ENCODE data around the gene PPP6R3. TPM values are rescaled to one million over a fixed set of nuclear protein-coding genes. Genes with fewer than 3 reads are reported as not detected.

Gene PPP6R3
- total RNA-seq, 1 experiment from 2014 or later, result 163 TPM

- no peaks in the 10 kb centered on the region for H3K9me3 ChIP-seq (ENCODE audit: control insufficient read depth, insufficient read depth, low read depth, low read length)
- ChIA-PET POLR2A (interaction anchor here (0.7 kb wide), 1 partner anchor 23 kb away, joined by 3 read pairs; no protein-coding TSS in a partner anchor), CTCF (no interaction called here)
- DNase-seq (ENCODE audit: low read depth, low spot score), result no peak
- no peak for TF ChIP-seq TCF7L2 (IDR thresholded peaks at IDR 0.05; ENCODE audit: low read depth, low read length)
- no peak for TF ChIP-seq CTCF (IDR thresholded peaks at IDR 0.05)
- TF ChIP-seq, protein P1, sequence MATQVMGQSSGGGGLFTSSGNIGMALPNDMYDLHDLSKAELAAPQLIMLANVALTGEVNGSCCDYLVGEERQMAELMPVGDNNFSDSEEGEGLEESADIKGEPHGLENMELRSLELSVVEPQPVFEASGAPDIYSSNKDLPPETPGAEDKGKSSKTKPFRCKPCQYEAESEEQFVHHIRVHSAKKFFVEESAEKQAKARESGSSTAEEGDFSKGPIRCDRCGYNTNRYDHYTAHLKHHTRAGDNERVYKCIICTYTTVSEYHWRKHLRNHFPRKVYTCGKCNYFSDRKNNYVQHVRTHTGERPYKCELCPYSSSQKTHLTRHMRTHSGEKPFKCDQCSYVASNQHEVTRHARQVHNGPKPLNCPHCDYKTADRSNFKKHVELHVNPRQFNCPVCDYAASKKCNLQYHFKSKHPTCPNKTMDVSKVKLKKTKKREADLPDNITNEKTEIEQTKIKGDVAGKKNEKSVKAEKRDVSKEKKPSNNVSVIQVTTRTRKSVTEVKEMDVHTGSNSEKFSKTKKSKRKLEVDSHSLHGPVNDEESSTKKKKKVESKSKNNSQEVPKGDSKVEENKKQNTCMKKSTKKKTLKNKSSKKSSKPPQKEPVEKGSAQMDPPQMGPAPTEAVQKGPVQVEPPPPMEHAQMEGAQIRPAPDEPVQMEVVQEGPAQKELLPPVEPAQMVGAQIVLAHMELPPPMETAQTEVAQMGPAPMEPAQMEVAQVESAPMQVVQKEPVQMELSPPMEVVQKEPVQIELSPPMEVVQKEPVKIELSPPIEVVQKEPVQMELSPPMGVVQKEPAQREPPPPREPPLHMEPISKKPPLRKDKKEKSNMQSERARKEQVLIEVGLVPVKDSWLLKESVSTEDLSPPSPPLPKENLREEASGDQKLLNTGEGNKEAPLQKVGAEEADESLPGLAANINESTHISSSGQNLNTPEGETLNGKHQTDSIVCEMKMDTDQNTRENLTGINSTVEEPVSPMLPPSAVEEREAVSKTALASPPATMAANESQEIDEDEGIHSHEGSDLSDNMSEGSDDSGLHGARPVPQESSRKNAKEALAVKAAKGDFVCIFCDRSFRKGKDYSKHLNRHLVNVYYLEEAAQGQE (IDR thresholded peaks at IDR 0.05; ENCODE audit: insufficient read depth in 1 of 2, low read depth in 2 of 2, low read length in 1 of 2), result no peak
- TF ChIP-seq POLR2AphosphoS5 (IDR thresholded peaks at IDR 0.05; ENCODE audit: low read depth, low read length), result no peak
- no peak for TF ChIP-seq SIN3A (IDR thresholded peaks at IDR 0.05; ENCODE audit: borderline replicate concordance, insufficient read depth, low read depth, low read length)
- no peaks in the 10 kb centered on the region for H3K27me3 ChIP-seq (ENCODE audit: control insufficient read depth, insufficient read depth, low read length)
- no peak for ATAC-seq
- H3K4me1 ChIP-seq (ENCODE audit: control insufficient read depth, insufficient read depth, low read length), result no peaks in the 10 kb centered on the region
- in situ Hi-C loops (cut with HindIII; ENCODE audit: low pct_unique_long_range_greater_than_20kb, low sequenced_read_pairs), result no loop called here
- intact Hi-C loops (cut with micrococcal nuclease; ENCODE audit: unreplicated experiment), result no loop called here
- BruUV-seq (replicated peaks), result TSS peak; percentile 12
- H3K4me3 ChIP-seq (ENCODE audit: low read depth in 2 of 2, low read length in 2 of 2), result no peak overlapping the region
- H3K36me3 ChIP-seq (ENCODE audit: control insufficient read depth, insufficient read depth, low read length), result peaks cover 29% of the 10 kb centered on the region
- no peak overlapping the region for H3K27ac ChIP-seq (ENCODE audit: low read length)
Observed at GRCh38 chr11:68581439-68581838, 120.9 kb downstream of the PPP6R3 start.

DNA sequence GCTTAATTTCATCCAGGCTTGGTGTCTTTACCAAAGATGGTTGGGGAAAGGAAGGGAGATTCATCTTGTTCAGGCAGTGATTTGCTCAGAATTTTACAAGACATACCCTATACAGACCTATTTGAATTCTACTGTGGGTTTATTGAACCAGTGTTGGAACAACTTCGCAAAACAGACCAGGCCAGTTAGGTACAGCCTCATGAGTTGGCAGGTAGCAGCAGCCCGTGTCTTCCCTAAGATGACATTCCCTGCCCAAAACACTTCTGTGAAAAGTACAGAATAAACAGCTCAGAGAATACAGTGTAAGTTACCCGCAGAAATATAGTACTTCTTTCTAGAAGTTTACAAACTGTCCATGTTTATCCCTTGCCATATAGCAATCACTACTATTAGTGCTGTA lies 121.3 kb downstream of the PPP6R3 start:
- H3K4me1 ChIP-seq (ENCODE audit: control insufficient read depth, insufficient read depth, low read length), result no peaks in the 10 kb centered on the region
- DNase-seq (ENCODE audit: low read depth, low spot score) (no peak), ATAC-seq (no peak)
- H3K4me3 ChIP-seq (ENCODE audit: low read depth in 2 of 2, low read length in 2 of 2), result no peak overlapping the region
- no peak for TF ChIP-seq TCF7L2 (IDR thresholded peaks at IDR 0.05; ENCODE audit: low read depth, low read length)
- 0 out of 2 replicates have a peak, but pooled peaks have one; percentile 3 for TF ChIP-seq CTCF (IDR thresholded peaks at IDR 0.05)
- no peak for TF ChIP-seq POLR2AphosphoS5 (IDR thresholded peaks at IDR 0.05; ENCODE audit: low read depth, low read length)
- TF ChIP-seq, protein P1 (IDR thresholded peaks at IDR 0.05; ENCODE audit: insufficient read depth in 1 of 2, low read depth in 2 of 2, low read length in 1 of 2), result no peak
- CTCF ChIA-PET, result no interaction called here
- no TSS peak for BruUV-seq (replicated peaks)
- POLR2A ChIA-PET, result no interaction called here
- intact Hi-C loops (cut with micrococcal nuclease; ENCODE audit: unreplicated experiment) (no loop called here), in situ Hi-C loops (cut with HindIII; ENCODE audit: low pct_unique_long_range_greater_than_20kb, low sequenced_read_pairs) (no loop called here)
- H3K36me3 ChIP-seq (ENCODE audit: control insufficient read depth, insufficient read depth, low read length), result peaks cover 30% of the 10 kb centered on the region
- H3K9me3 ChIP-seq (ENCODE audit: control insufficient read depth, insufficient read depth, low read depth, low read length), result no peaks in the 10 kb centered on the region
- no peak overlapping the region for H3K27ac ChIP-seq (ENCODE audit: low read length)
- no peaks in the 10 kb centered on the region for H3K27me3 ChIP-seq (ENCODE audit: control insufficient read depth, insufficient read depth, low read length)

Data from Panc1 (cell line).